Left ventricle myocardium inferior (tissue), 1 donor: ENCODE measurements around the gene LRRC3B. TPM values are rescaled to one million over a fixed set of nuclear protein-coding genes. Genes with fewer than 3 reads are reported as not detected.

Experiments used
- DNase-seq: peaks from one replicate; pipeline ENCODE4 v3.0.0-alpha.2; 2020
- H3K27ac ChIP-seq: fragments of 200-600 bp; replicated peaks from 2 replicates; pipeline ENCODE4 v1.8.0; 2021
- H3K27me3 ChIP-seq: fragments of 200-600 bp; 2 replicates; pipeline ENCODE4 v1.8.0; 2021; ENCODE audit warnings: low read depth
- H3K36me3 ChIP-seq: fragments of 200-600 bp; 2 replicates; pipeline ENCODE4 v1.8.0; 2021
- H3K4me1 ChIP-seq: fragments of 200-600 bp; 2 replicates; pipeline ENCODE4 v1.8.0; 2021
- H3K4me3 ChIP-seq: fragments of 200-600 bp; 2 replicates; pipeline ENCODE4 v1.8.0; 2021; ENCODE audit warnings: mild to moderate bottlenecking, moderate library complexity
- H3K9me3 ChIP-seq: fragments of 200-600 bp; replicated peaks from 2 replicates; pipeline ENCODE4 v1.8.0; 2021
- CTCF ChIP-seq: fragments of 200-600 bp; IDR thresholded peaks from 2 replicates; pipeline ENCODE4 v1.8.0; 2021; ENCODE audit warnings: antibody characterized with exemption, mild to moderate bottlenecking, borderline replicate concordance
- intact Hi-C: fragments of 100-400 bp; cut with micrococcal nuclease; formaldehyde crosslinking; loops from one replicate; pipeline ENCODE4 v1.11.0; 2022
- total RNA-seq: library from RNA; stranded (reverse); fragmentation: NEBNext Ultra II Directional; extraction: Animal tissue kit (Norgen Biotek cat#: 25700); gene quantifications from one replicate; pipeline ENCODE4 v1.2.1, GENCODE V29; 2021
- donor health status: DM: no; HTN: yes; CAD: no; lungs with severe emphysema.

The LRRC3B gene
- total RNA-seq, 1 donor from 2014 or later, result 0.55 TPM

DNA sequence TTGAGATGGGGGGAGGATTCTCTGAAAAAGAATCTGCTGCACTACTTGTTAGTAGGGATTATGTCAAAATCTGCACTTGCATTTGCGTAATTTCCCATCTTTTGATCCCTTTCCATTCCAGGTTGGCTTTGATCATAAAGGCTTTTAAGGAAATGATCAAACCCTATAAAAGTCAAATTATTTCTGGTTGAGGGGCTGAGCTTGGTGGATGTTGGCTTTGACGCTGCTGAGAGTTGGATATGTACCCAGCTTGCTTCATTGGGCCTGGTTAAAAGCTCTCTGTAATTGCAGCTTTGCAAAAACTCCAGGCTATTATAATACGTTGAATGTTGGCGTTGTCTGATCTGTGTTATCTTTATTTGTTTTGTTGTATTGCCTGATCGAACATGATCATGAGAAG is 12.0 kb downstream of the LRRC3B start:
- Histone ChIP-seq H3K27ac (no peak overlapping the region), H3K36me3 (no peaks in the 10 kb centered on the region), H3K9me3 (no peaks in the 10 kb centered on the region), H3K4me3 (no peak overlapping the region), H3K4me1 (peaks cover 5% of the 10 kb centered on the region), H3K27me3 (no peaks in the 10 kb centered on the region)
- DNase-seq, result no peak
- no peak for TF ChIP-seq CTCF
- intact Hi-C loops, result no loop called here

- no peak for TF ChIP-seq CTCF
- Histone ChIP-seq H3K27ac (no peak overlapping the region), H3K4me3 (no peak overlapping the region), H3K9me3 (no peaks in the 10 kb centered on the region), H3K27me3 (no peaks in the 10 kb centered on the region), H3K36me3 (no peaks in the 10 kb centered on the region), H3K4me1 (peaks cover under 1% of the 10 kb centered on the region)
- DNase-seq, result no peak
- intact Hi-C loops, result no loop called here
Observed at GRCh38 chr3:26636096-26636727, 13.6 kb downstream of the LRRC3B start.

DNA sequence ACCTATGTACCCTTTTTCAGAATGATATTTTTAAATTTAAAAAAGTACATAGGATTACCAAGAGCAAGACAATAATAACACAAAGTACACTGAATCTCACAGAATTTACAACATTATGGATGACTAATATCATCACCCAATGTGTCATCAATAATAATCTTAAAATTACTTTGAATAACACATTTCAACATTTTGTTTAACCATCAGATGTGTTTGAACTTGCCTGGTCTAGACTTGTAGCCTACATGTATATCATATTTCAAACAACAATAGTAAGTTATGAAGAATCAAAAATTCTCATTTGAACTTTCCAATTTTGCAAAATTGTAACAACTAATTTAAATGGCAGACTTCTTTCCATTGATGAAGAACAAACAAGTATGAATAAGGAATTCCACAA is 15.1 kb downstream of the LRRC3B start:
- Histone ChIP-seq H3K4me3 (no peak overlapping the region), H3K27me3 (no peaks in the 10 kb centered on the region), H3K9me3 (no peaks in the 10 kb centered on the region), H3K4me1 (no peaks in the 10 kb centered on the region), H3K27ac (no peak overlapping the region), H3K36me3 (no peaks in the 10 kb centered on the region)
- intact Hi-C loops, result no loop called here
- no peak for TF ChIP-seq CTCF
- DNase-seq, result no peak

- H3K36me3 ChIP-seq, result no peaks in the 10 kb centered on the region
- TF ChIP-seq CTCF, result no peak
- no peak overlapping the region for H3K4me3 ChIP-seq
- H3K9me3 ChIP-seq, result no peaks in the 10 kb centered on the region
- no peak overlapping the region for H3K27ac ChIP-seq
- H3K27me3 ChIP-seq, result no peaks in the 10 kb centered on the region
- intact Hi-C loops, result no loop called here
- no peak for DNase-seq
- no peaks in the 10 kb centered on the region for H3K4me1 ChIP-seq
Observed at GRCh38 chr3:26638113-26638512, 15.5 kb downstream of the LRRC3B start.

DNA sequence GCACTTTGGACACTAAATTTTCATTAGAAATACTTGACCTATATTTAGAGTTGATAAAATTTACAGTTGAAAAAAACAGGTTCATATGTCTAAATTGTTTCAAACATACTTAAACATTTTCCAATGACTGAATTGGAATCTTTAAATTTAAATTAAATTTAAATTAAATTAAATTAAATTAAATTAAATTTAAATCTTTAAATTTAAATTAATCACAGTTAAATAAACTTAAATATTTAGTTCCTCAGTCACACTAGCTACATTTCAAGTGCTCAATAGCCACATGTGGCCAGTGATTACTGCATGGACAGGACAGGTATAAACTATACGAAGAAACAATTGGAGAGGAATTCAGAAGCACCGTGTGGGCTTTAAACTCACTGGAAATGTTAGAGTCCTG is 16.8 kb downstream of the LRRC3B start:
- Histone ChIP-seq H3K36me3 (no peaks in the 10 kb centered on the region), H3K9me3 (no peaks in the 10 kb centered on the region), H3K27me3 (no peaks in the 10 kb centered on the region), H3K4me1 (no peaks in the 10 kb centered on the region), H3K27ac (no peak overlapping the region), H3K4me3 (no peak overlapping the region)
- intact Hi-C loops, result no loop called here
- TF ChIP-seq CTCF, result no peak
- DNase-seq, result no peak
